Right atrium auricular region (tissue), 2 donors: ENCODE data around the gene VSTM2B. TPM values are rescaled to one million over a fixed set of nuclear protein-coding genes. Genes with fewer than 3 reads are reported as not detected.

ENCODE experiments used
- DNase-seq: peaks from one replicate; pipeline ENCODE4 v3.0.0-alpha.2; 2019; ENCODE audit warnings: low spot score
- H3K27ac ChIP-seq, 2 donors: fragments of 200-600 bp; sonication (generic); 1 replicate in 1 of 2; 2 replicates in 1 of 2; pipeline ENCODE4 v1.5.1; 2016 to 2019
- H3K27me3 ChIP-seq, 2 donors: fragments of 200-600 bp; sonication (generic); one replicate each; pipeline versions ENCODE4 v1.5.1 to v1.6.0; 2017 to 2019
- H3K36me3 ChIP-seq: fragments of 200-600 bp; sonication (generic); one replicate; pipeline ENCODE4 v1.5.1; 2016
- H3K4me1 ChIP-seq, 2 donors: fragments of 200-600 bp; sonication (generic); one replicate each; pipeline versions ENCODE4 v1.5.1 to v1.6.0; 2017 to 2019
- H3K4me3 ChIP-seq, 2 donors: fragments of 200-600 bp; sonication (generic); 1 replicate in 1 of 2; 2 replicates in 1 of 2; pipeline ENCODE4 v1.5.1; 2017 to 2019; ENCODE audit warnings: mild to moderate bottlenecking in 1 of 2, moderate library complexity in 1 of 2
- H3K9me3 ChIP-seq, 2 donors: fragments of 200-600 bp; sonication (generic); one replicate each; pipeline ENCODE4 v1.5.1; 2019
- CTCF ChIP-seq, 2 donors: fragments of 200-600 bp; sonication (generic); IDR thresholded peaks; one replicate each; pipeline ENCODE4 v1.5.1; 2019; ENCODE audit warnings: antibody characterized with exemption in 2 of 2
- total RNA-seq, 2 donors: library from RNA; depleted of rRNA; stranded (reverse); fragments of >200 nt; gene quantifications; one replicate each; pipeline ENCODE4 v1.1.0, GENCODE V29; 2016

VSTM2B gene
- total RNA-seq, 2 donors from 2014 or later = not detected

DNA sequence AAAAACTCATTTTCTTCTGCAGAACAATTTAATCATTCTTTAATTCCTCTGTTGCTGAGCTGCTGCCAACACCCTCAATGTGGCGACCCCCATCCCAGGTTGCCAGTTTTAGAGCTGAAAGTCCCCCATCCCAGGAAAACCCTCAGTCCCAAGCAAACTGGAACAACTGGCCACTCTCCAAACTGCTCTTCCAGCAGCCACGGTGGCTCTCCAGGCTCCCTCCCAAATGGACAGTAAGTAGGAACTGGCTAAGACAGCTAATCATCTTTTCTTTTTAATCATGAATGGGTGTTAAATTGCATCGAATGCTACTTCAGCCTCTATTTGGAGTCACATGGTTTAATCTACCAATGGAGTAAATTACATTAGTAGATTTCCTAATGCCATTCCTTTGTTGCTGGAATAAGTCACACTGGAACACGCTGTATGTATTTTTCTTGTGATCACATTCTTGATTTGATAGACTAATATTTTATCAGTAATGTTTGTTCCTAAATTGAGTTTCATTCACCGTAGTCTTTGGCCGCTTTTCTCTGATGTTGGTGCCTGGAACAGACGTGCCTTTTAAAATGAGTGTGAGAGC is 33.7 kb upstream of the VSTM2B start:
- no peak for TF ChIP-seq CTCF (IDR thresholded peaks at IDR 0.05)
- H3K27me3 ChIP-seq = no peaks in the 10 kb centered on the region
- H3K9me3 ChIP-seq = no peaks in the 10 kb centered on the region
- H3K27ac ChIP-seq = no peak overlapping the region
- no peaks in the 10 kb centered on the region for H3K4me1 ChIP-seq
- H3K36me3 ChIP-seq = no peaks in the 10 kb centered on the region
- no peak for DNase-seq
- no peak overlapping the region for H3K4me3 ChIP-seq

DNA sequence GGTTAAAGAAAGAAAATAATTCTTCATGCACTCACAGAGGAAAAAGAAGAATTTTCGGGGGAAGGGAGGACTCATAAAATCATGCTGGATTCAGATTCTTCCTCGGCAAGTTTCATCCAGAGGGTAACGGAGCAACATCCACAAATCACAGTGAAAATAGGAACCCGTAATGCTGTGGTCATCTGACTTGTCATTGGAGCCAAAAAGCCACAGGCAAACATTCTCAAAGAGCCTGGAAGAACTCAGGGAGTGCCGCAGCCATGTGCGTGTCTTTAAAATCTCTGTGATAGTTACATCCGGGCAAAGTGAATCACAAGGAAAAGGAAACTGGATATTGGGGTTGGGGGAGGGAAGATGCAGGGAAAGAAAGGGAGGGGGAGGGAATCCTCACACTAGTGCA is 33.0 kb upstream of the VSTM2B start:
- no peaks in the 10 kb centered on the region for H3K4me1 ChIP-seq
- H3K4me3 ChIP-seq = no peak overlapping the region
- no peaks in the 10 kb centered on the region for H3K9me3 ChIP-seq
- H3K27me3 ChIP-seq = no peaks in the 10 kb centered on the region
- no peak for DNase-seq
- H3K36me3 ChIP-seq = no peaks in the 10 kb centered on the region
- no peak overlapping the region for H3K27ac ChIP-seq
- TF ChIP-seq CTCF (IDR thresholded peaks at IDR 0.05) = no peak

DNA sequence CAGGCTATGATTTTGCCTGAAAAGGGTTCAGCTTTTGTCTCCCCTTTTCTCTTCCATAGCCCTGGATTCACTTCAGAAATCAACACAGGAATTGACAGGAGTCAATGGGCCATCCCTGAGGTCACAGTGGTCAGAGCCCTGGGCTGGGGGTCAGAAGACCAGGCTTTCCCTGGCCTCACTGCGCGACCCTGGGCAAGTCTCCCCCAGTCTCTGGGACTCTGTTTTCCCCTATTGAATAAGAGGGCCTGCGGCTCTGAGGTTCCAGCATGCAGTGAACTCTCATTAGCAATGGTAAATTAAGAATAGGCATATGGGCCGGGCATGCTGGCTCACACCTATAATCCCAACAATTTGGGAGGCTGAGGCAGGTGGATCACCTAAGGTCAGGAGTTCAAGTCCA is 30.7 kb upstream of the VSTM2B start:
- no peak for DNase-seq
- H3K27me3 ChIP-seq = no peaks in the 10 kb centered on the region
- no peak for TF ChIP-seq CTCF (IDR thresholded peaks at IDR 0.05)

GRCh38 chr19:29495901-29496441 is 29.8 kb upstream of the VSTM2B start:
- TF ChIP-seq CTCF (IDR thresholded peaks at IDR 0.05) = no peak
- Histone ChIP-seq H3K4me1 (no peaks in the 10 kb centered on the region), H3K4me3 (no peak overlapping the region), H3K27me3 (no peaks in the 10 kb centered on the region), H3K36me3 (no peaks in the 10 kb centered on the region), H3K9me3 (no peaks in the 10 kb centered on the region), H3K27ac (no peak overlapping the region)
- no peak for DNase-seq

More for the DNA sequence above, 30.7 kb upstream of the VSTM2B start:
- H3K4me1 ChIP-seq = no peaks in the 10 kb centered on the region
- H3K9me3 ChIP-seq = no peaks in the 10 kb centered on the region
- no peaks in the 10 kb centered on the region for H3K36me3 ChIP-seq
- no peak overlapping the region for H3K4me3 ChIP-seq
- no peak overlapping the region for H3K27ac ChIP-seq

DNA sequence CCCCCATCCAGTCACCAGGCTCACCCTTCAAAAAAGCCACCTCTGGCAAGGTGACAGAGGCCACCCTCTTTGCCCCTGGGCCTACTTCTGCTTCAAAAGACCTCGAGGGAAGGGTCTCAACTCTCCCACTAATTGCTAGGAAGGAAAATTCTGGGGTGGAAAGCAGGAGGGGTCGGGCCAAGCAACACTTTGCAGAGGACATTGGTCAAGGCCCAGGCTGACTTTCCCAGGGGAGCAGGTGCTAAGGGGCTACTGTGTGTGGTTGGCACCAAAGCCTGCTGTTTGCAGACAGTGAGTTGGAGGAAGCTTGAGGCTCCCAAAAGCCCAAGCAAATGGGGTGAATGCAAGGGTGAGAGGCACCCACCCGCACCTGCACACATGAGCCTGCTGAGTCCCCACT is 28.6 kb upstream of the VSTM2B start:
- Histone ChIP-seq H3K4me1 (no peaks in the 10 kb centered on the region), H3K36me3 (no peaks in the 10 kb centered on the region), H3K9me3 (no peaks in the 10 kb centered on the region), H3K27me3 (no peaks in the 10 kb centered on the region), H3K4me3 (no peak overlapping the region), H3K27ac (no peak overlapping the region)
- DNase-seq = no peak
- TF ChIP-seq CTCF (IDR thresholded peaks at IDR 0.05) = no peak
